GM12892 (cell line): ENCODE results near the gene B4GALT2.

Source experiments
- DNase-seq: peaks from one replicate; pipeline ENCODE4 v3.0.0; 2011; ENCODE audit not compliant: insufficient read length
- FAIRE-seq: peaks from 2 replicates; lab custom pipeline; 2011; peaks lifted over from hg19 to GRCh38; lab: Jason Lieb, UNC
- POLR2A ChIP-seq: IDR thresholded peaks from 2 replicates; pipeline ENCODE4 v1.6.1; 2011; ENCODE audit warnings: low read depth, low read length, control low read depth
- POLR2AphosphoS5 ChIP-seq: IDR thresholded peaks from 2 replicates; pipeline ENCODE4 v1.6.1; 2011; ENCODE audit warnings: low read depth, low read length, control low read depth
- TAF1 ChIP-seq: IDR thresholded peaks from 2 replicates; pipeline ENCODE4 v1.6.1; 2011; ENCODE audit warnings: low read depth, mild to moderate bottlenecking, control low read depth, low read length, borderline replicate concordance

Gene B4GALT2

GRCh38 chr1:43947874-43948437, 31.1 kb upstream of the B4GALT2 start:
- no peak for DNase-seq
- no peak for TF ChIP-seq POLR2A
- no peak for TF ChIP-seq TAF1
- FAIRE-seq: no peak

GRCh38 chr1:43949678-43950077, 29.3 kb upstream of the B4GALT2 start:
- no peak for TF ChIP-seq POLR2A
- no peak for TF ChIP-seq POLR2AphosphoS5
- TF ChIP-seq TAF1: no peak
- DNase-seq: no peak
- no peak for FAIRE-seq

- DNase-seq: no peak
- FAIRE-seq: no peak
- TF ChIP-seq POLR2AphosphoS5 (no peak), POLR2A (no peak), TAF1 (no peak)
Measured at GRCh38 chr1:43951021-43951985, 27.7 kb upstream of the B4GALT2 start.

- TF ChIP-seq POLR2AphosphoS5: no peak
- TF ChIP-seq TAF1: no peak
- TF ChIP-seq POLR2A: no peak
- no peak for FAIRE-seq
- no peak for DNase-seq
Measured at GRCh38 chr1:43952731-43953346, 26.2 kb upstream of the B4GALT2 start.

GRCh38 chr1:43953361-43953760, 25.6 kb upstream of the B4GALT2 start:
- FAIRE-seq (no peak), DNase-seq (no peak)
- TF ChIP-seq TAF1: no peak
- no peak for TF ChIP-seq POLR2A
- no peak for TF ChIP-seq POLR2AphosphoS5

- no peak for TF ChIP-seq POLR2A
- DNase-seq (no peak), FAIRE-seq (no peak)
Measured at GRCh38 chr1:43954036-43954435, 25.0 kb upstream of the B4GALT2 start.

GRCh38 chr1:43956234-43956633, 22.8 kb upstream of the B4GALT2 start:
- TF ChIP-seq TAF1 (no peak), POLR2A (no peak), POLR2AphosphoS5 (no peak)

GRCh38 chr1:43957407-43958040, 21.5 kb upstream of the B4GALT2 start:
- no peak for DNase-seq
- no peak for FAIRE-seq
- TF ChIP-seq TAF1 (no peak), POLR2A (no peak), POLR2AphosphoS5 (no peak)

More at GRCh38 chr1:43956234-43956633, 22.8 kb upstream of the B4GALT2 start:
- FAIRE-seq (no peak), DNase-seq (no peak)

- FAIRE-seq (no peak), DNase-seq (no peak)
- TF ChIP-seq TAF1: no peak
- TF ChIP-seq POLR2A: no peak
- TF ChIP-seq POLR2AphosphoS5: no peak
Measured at GRCh38 chr1:43958351-43959255, 20.4 kb upstream of the B4GALT2 start.

GRCh38 chr1:43960798-43961197, 18.2 kb upstream of the B4GALT2 start:
- no peak for TF ChIP-seq POLR2A
- TF ChIP-seq TAF1: no peak
- TF ChIP-seq POLR2AphosphoS5: no peak
- FAIRE-seq (no peak), DNase-seq (no peak)
